Neural progenitor cell (in vitro differentiated cells): ENCODE measurements around the gene TRPV5. TPM values are rescaled to one million over a fixed set of nuclear protein-coding genes. Genes with fewer than 3 reads are reported as not detected.

ENCODE experiments used
- DNase-seq: peaks from one replicate; pipeline ENCODE4 v3.0.0-alpha.2; 2016; ENCODE audit warnings: low spot score
- H2AFZ ChIP-seq: fragments of 200-600 bp; sonication (generic); replicated peaks from 2 replicates; pipeline ENCODE4 v1.6.1; 2016; ENCODE audit warnings: antibody characterized with exemption
- H3F3A ChIP-seq: fragments of 200-600 bp; sonication (generic); 2 replicates; pipeline ENCODE4 v1.6.1; 2016; ENCODE audit warnings: antibody characterized with exemption, low read depth
- H3K27ac ChIP-seq: fragments of 200-600 bp; sonication (generic); 2 replicates; pipeline ENCODE4 v1.5.1; 2016; ENCODE audit warnings: mild to moderate bottlenecking
- H3K27me3 ChIP-seq: fragments of 200-600 bp; sonication (generic); 2 replicates; pipeline ENCODE4 v1.6.1; 2016; ENCODE audit warnings: mild to moderate bottlenecking, moderate library complexity
- H3K36me3 ChIP-seq: fragments of 200-600 bp; sonication (generic); 2 replicates; pipeline ENCODE4 v1.5.1; 2016
- H3K4me1 ChIP-seq: fragments of 200-600 bp; sonication (generic); 2 replicates; pipeline ENCODE4 v1.6.1; 2016; ENCODE audit warnings: mixed run types
- H3K4me2 ChIP-seq: fragments of 200-600 bp; sonication (generic); 2 replicates; pipeline ENCODE4 v1.6.1; 2016
- H3K4me3 ChIP-seq: fragments of 200-600 bp; sonication (generic); 2 replicates; pipeline ENCODE4 v1.5.1; 2016
- H3K79me2 ChIP-seq: fragments of 200-600 bp; sonication (generic); 2 replicates; pipeline ENCODE4 v1.6.1; 2016; ENCODE audit warnings: low read depth
- H3K9ac ChIP-seq: fragments of 200-600 bp; sonication (generic); 2 replicates; pipeline ENCODE4 v1.6.1; 2016
- H3K9me3 ChIP-seq: fragments of 200-600 bp; sonication (generic); 2 replicates; pipeline ENCODE4 v1.5.1; 2016; ENCODE audit warnings: low read depth
- H4K20me1 ChIP-seq: fragments of 200-600 bp; sonication (generic); 2 replicates; pipeline ENCODE4 v1.6.1; 2016; ENCODE audit warnings: low read depth
- H3K27ac Mint-ChIP-seq: 3 replicates; pipeline ENCODE4 v1.8.0; 2021; ENCODE audit warnings: mixed read lengths
- H3K27me3 Mint-ChIP-seq: 2 replicates; pipeline ENCODE4 v1.8.0; 2022; ENCODE audit warnings: low read depth, mild to moderate bottlenecking, inconsistent platforms, moderate library complexity, mixed read lengths; ENCODE audit not compliant: insufficient read depth
- H3K36me3 Mint-ChIP-seq: 3 replicates; pipeline ENCODE4 v1.8.0; 2021; ENCODE audit warnings: mixed read lengths
- H3K4me1 Mint-ChIP-seq: 3 replicates; pipeline ENCODE4 v1.8.0; 2021; ENCODE audit warnings: mixed read lengths
- H3K4me3 Mint-ChIP-seq: 3 replicates; pipeline ENCODE4 v1.8.0; 2021; ENCODE audit warnings: mild to moderate bottlenecking, moderate library complexity, mixed read lengths
- H3K9me3 Mint-ChIP-seq: 3 replicates; pipeline ENCODE4 v1.8.0; 2020; ENCODE audit warnings: mixed read lengths
- CTCF ChIP-seq: fragments of 200-600 bp; sonication (generic); IDR thresholded peaks from 2 replicates; pipeline ENCODE4 v1.5.1; 2017; ENCODE audit warnings: antibody characterized with exemption, mild to moderate bottlenecking
- EZH2 ChIP-seq: fragments of 200-600 bp; sonication (generic); IDR thresholded peaks from 2 replicates; pipeline ENCODE4 v1.6.1; 2017; ENCODE audit warnings: antibody characterized with exemption, mild to moderate bottlenecking, moderate library complexity
- EZH2phosphoT487 ChIP-seq: fragments of 200-600 bp; sonication (generic); IDR thresholded peaks from 2 replicates; pipeline ENCODE4 v1.6.1; 2017; ENCODE audit warnings: antibody characterized with exemption
- total RNA-seq: library from RNA; depleted of rRNA; stranded (reverse); fragments of >200 nt; gene quantifications from 2 replicates; pipeline ENCODE4 v1.2.3, GENCODE V29; 2015; ENCODE audit warnings: low replicate concordance

TRPV5 gene
- total RNA-seq, 1 donor from 2014 or later = not detected

GRCh38 chr7:142956951-142957623 is 23.5 kb upstream of the TRPV5 start:
- Histone ChIP-seq H3K4me1 (peaks cover 2% of the 10 kb centered on the region), H3K4me2 (no peak overlapping the region), H3K9me3 (no peaks in the 10 kb centered on the region), H3K36me3 (no peaks in the 10 kb centered on the region), H3F3A (no peaks in the 10 kb centered on the region), H3K9ac (no peak overlapping the region), H2AFZ (no peak overlapping the region), H3K27ac (no peak overlapping the region), H3K79me2 (no peaks in the 10 kb centered on the region), H4K20me1 (no peaks in the 10 kb centered on the region), H3K27me3 (no peaks in the 10 kb centered on the region), H3K4me3 (no peak overlapping the region)
- H3K9me3 Mint-ChIP-seq = peaks cover 5% of the 10 kb centered on the region
- H3K4me1 Mint-ChIP-seq = no peaks in the 10 kb centered on the region
- H3K27ac Mint-ChIP-seq = no peak overlapping the region
- no peak overlapping the region for H3K4me3 Mint-ChIP-seq
- TF ChIP-seq EZH2phosphoT487 = no peak
- no peak for TF ChIP-seq EZH2
- no peak for TF ChIP-seq CTCF
- no peak for DNase-seq
- H3K27me3 Mint-ChIP-seq = peaks cover 4% of the 10 kb centered on the region
- no peaks in the 10 kb centered on the region for H3K36me3 Mint-ChIP-seq

- H3K4me3 ChIP-seq = no peak overlapping the region
- H4K20me1 ChIP-seq = no peaks in the 10 kb centered on the region
These were observed 21.2 kb upstream of the TRPV5 start for GRCh38 chr7:142954680-142955268.

GRCh38 chr7:142950235-142950634 is 16.7 kb upstream of the TRPV5 start:
- Histone ChIP-seq H3F3A (no peaks in the 10 kb centered on the region), H3K9me3 (no peaks in the 10 kb centered on the region), H3K9ac (no peak overlapping the region), H3K4me3 (no peak overlapping the region), H3K27me3 (no peaks in the 10 kb centered on the region), H2AFZ (no peak overlapping the region), H3K36me3 (no peaks in the 10 kb centered on the region), H3K27ac (no peak overlapping the region), H3K4me1 (no peaks in the 10 kb centered on the region), H3K79me2 (no peaks in the 10 kb centered on the region), H3K4me2 (no peak overlapping the region), H4K20me1 (no peaks in the 10 kb centered on the region)
- Mint-ChIP-seq H3K4me1 (no peaks in the 10 kb centered on the region), H3K4me3 (no peak overlapping the region), H3K27ac (no peak overlapping the region), H3K9me3 (peaks cover 3% of the 10 kb centered on the region), H3K36me3 (no peaks in the 10 kb centered on the region), H3K27me3 (no peaks in the 10 kb centered on the region)
- TF ChIP-seq CTCF = no peak
- no peak for TF ChIP-seq EZH2phosphoT487
- TF ChIP-seq EZH2 = no peak
- no peak for DNase-seq

More at GRCh38 chr7:142954680-142955268, 21.2 kb upstream of the TRPV5 start:
- Mint-ChIP-seq H3K27me3 (peaks cover 2% of the 10 kb centered on the region), H3K4me1 (no peaks in the 10 kb centered on the region), H3K36me3 (no peaks in the 10 kb centered on the region), H3K27ac (no peak overlapping the region), H3K9me3 (peaks cover 5% of the 10 kb centered on the region), H3K4me3 (no peak overlapping the region)
- Histone ChIP-seq H3K9ac (no peak overlapping the region), H3K27ac (no peak overlapping the region), H2AFZ (no peak overlapping the region), H3F3A (no peaks in the 10 kb centered on the region), H3K4me1 (no peaks in the 10 kb centered on the region), H3K4me2 (no peak overlapping the region), H3K79me2 (no peaks in the 10 kb centered on the region), H3K36me3 (no peaks in the 10 kb centered on the region), H3K9me3 (no peaks in the 10 kb centered on the region), H3K27me3 (no peaks in the 10 kb centered on the region)
- TF ChIP-seq CTCF = no peak
- TF ChIP-seq EZH2 = no peak
- TF ChIP-seq EZH2phosphoT487 = no peak
- DNase-seq = no peak
